GM18508 (cell line): ENCODE measurements around the gene RBM19.
"Not testable (repeated sequence)": the region's sequence is repeated elsewhere in the genome, so short reads cannot be mapped to it uniquely, and the experiment has no call there.

Experiments
- ATAC-seq: cut with Tn5 transposase; IDR thresholded peaks from one replicate; pipeline ENCODE4 v1.9.1; 2021; ENCODE audit warnings: moderate number of reproducible peaks; ENCODE audit not compliant: insufficient read depth, unreplicated experiment

The RBM19 gene, protein sequence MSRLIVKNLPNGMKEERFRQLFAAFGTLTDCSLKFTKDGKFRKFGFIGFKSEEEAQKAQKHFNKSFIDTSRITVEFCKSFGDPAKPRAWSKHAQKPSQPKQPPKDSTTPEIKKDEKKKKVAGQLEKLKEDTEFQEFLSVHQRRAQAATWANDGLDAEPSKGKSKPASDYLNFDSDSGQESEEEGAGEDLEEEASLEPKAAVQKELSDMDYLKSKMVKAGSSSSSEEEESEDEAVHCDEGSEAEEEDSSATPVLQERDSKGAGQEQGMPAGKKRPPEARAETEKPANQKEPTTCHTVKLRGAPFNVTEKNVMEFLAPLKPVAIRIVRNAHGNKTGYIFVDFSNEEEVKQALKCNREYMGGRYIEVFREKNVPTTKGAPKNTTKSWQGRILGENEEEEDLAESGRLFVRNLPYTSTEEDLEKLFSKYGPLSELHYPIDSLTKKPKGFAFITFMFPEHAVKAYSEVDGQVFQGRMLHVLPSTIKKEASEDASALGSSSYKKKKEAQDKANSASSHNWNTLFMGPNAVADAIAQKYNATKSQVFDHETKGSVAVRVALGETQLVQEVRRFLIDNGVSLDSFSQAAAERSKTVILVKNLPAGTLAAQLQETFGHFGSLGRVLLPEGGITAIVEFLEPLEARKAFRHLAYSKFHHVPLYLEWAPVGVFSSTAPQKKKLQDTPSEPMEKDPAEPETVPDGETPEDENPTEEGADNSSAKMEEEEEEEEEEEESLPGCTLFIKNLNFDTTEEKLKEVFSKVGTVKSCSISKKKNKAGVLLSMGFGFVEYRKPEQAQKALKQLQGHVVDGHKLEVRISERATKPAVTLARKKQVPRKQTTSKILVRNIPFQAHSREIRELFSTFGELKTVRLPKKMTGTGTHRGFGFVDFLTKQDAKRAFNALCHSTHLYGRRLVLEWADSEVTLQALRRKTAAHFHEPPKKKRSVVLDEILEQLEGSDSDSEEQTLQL

DNA sequence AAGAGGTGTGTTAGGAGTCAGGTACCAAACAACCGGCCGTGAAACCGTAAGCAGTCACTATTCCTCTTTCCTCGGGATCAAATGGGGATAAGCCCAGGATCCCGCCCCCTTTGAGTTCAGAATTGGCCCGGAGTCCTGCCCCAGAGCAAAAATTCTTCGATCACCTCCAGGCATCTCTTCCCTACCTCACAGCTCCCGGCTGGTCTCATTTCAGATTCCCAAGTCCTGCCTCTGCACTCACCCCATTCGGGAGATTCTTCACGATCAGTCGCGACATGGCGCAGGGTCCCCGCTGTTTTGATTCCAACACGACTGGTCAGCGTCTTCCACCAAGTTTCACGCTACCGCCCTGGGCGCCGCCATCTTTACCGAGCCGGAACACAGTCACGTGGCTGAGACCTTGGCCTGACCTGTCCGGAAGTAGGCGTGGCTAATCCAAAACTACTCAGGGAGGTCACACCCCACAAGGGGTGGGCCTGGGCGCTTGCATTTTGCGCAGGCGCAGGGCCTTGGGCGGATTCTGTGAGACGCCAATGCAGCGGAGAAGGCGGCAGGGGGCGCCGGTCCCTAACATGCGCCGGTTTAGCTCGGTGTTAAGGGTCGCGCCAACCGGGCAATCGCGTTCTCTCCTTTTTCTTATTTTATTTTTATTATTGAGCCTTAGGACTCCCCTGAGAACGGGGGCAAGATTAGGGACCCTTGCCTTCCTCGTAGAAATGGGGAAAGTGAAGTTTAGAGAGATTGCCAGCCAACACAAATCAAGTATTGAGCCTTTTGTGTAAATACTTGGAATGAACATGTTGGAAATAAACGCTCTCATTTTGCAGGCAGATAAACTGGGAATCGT, at the start of gene RBM19:
TSS of gene RBM19 (minus strand) at position 375 of the 847 bp plus-strand sequence. CDS start at position 277, 98 bp downstream.
- ATAC-seq: peak; percentile 89

DNA sequence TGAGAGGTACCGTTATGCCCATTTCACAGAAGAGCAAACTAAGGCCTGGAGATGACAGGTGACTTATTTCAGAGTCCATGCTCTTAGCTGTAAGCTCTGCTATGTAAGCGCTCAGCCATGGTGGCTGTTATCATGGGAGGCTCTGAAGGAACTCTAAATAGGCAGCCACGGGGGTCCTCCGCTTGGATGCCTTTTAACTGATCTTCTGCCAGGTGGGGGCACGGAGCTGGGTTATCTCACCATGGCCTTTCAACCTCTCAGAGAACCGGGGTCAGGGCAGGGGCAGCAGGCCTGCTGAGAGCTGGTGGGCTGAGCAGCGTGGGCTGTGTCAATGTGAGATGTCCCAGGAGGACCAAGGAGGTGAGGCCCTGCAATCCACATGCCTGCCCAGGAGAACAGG, 49.7 kb upstream of the RBM19 start:
- no peak for ATAC-seq

DNA sequence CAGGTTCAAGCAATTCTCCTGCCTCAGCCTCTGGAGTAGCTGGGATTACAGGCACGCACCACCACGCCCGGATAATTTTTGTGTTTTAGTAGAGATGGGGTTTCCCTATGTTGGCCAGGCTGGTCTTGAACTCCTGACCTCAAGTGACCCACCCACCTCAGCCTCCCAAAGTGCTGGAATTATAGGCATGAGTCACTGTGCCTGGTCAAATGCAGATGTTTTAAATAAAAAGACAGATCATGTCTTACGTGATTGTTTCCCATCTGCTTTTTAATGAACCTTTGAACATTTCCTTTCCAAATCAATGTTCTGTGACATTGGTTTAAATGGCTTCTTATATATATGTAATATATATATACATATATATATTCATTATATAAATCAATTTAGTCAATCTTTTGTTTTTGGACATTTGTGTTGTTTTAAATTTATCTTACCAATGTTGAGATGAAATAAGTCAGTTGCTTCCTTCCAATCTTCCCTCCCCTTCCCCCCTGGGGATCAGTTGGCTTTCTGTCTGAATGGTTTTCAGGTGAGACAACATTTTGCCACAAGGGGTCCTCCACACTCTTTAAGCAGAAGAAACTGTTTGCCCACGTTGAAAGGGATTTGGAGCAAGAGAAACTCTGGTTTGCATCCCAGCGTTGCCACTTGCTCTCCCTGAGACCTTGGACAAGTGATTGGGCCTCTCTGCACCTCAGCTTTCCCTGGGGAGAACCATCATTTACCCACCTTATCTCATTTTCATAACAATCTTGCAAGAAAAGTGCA, 47.6 kb upstream of the RBM19 start:
- ATAC-seq: no peak

DNA sequence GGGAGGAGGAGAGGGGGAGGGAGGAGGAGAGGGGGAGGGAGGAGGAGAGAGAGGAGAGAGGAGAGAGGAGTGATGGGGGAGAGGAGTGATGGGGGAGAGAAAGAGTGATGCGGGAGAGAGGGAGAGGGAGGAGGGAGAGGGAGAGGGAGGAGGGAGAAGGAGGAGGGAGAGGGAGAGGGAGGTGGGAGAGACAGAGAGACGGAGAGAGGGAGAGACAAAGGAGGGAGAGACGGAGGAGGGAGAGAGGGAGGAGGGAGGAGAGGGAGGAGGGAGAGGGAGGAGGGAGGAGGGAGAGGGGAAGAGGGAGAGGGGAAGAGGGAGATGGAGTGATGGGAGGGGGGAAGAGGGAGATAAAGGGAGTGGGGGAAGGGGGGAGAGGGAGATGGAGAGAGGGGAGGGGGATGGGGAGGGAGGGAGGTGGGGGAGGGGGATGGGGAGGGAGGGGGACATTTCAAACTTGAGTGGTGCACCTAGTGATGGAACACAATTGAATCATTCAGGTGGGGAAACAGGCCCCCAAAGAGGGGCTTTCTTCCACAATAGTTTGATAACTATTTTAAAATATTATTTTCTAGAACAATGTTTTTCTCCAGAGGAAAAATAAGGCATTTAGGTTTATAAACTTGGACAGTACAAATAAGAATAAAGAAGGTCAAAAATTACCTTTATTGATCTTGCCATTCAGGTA, 46.8 kb upstream of the RBM19 start:
- no peak for ATAC-seq

DNA sequence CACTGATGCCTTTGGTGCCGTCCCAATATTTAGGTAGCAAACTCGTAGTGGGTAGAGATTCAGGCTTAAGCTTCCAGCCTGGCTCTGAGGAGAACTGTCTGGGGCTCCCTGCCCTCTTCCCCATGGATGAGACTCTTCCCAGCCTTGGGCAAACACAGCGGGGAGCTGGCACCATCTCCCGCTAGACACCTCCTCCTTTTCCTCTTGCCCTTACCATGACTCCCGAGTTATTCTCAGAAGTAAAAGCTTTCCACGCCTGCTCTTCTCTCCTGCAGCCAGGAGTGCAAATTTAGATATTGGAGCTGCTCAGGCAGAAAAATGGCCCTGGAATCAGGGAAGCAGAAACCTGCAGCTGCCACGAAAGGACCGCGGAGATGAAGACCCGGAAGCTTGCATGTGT, 45.6 kb upstream of the RBM19 start:
- no peak for ATAC-seq

DNA sequence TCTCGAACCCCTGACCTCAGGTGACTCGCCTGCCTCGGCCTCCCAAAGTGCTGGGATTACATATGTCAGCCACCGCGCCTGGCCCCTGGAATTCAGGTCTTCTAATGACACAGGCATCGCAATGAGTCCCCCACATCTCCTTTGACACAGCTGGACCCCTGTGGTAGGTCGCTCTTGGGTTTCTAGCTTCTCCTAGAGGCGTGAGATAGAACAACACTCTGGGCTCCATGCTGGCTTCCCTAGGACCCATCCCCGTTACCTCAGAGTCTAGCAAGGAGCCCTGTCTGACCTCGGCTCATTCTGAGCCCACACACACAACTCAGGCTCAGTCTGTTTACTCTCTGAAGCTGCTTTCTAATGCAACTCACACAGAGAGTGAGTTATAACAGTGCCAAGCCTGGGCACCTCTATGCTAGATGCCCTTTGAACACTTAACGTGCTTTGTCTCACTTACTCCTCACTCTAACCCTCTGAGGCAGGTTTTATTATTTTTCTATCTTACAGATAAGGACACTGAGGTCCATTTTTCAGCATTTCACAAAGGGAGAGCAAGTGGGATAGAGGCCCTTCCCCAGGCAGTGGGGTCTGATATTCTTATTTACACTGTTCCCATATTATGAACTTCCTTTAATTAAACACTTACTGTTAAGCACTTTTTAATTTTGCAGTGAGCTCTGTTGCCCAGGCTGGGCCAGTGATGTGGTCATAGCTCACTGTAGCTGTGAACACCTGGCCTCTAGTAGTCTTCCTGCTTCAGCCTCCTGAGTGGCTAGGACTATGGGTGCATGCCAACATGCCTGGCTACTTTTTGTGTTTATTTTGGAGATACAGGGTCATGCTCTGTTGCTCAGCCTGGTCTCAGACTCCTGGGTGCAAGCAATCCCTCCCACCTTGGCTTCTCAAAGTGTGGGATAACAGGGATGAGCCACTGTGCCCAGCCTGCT, 40.6 kb upstream of the RBM19 start:
- ATAC-seq: no peak

DNA sequence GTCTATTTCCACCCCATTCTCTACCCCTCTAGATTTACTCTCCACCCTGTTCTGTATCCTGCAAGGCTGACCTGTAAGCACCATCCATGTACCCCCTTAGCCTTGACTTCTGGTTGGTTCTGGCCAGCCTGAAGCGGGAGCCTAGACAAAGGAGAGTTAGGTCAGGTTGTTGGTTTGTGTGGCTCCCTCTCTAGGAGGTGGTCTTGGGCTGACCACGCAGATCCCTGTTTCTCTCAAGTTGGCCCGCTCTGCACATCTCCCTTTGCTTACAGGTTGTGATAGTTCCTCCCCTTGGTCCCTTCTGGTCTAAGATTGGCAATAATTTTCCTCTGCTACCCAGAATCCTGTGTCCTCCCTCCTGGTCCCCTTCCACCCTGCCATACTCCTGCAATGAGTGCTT, 38.3 kb upstream of the RBM19 start:
- no peak for ATAC-seq

DNA sequence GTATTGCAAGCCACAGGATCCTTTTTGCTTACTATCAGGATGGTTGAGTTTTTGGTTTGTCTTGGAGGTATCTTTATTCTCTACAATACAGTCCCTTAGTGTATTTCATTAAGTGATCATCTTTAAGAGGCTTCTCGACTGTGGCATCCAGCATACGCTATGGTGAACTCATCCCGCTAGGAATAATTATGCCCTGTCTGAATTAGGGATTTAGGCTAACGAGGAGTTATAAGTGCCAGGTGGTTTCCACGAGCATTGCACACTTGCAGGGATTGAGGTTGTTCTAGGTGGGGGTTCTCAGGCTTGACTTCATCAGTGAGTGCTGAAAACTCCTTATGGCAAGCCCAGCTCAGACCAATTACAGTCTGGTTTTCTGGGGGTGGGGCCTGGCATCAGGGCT, 37.2 kb upstream of the RBM19 start:
- no peak for ATAC-seq

DNA sequence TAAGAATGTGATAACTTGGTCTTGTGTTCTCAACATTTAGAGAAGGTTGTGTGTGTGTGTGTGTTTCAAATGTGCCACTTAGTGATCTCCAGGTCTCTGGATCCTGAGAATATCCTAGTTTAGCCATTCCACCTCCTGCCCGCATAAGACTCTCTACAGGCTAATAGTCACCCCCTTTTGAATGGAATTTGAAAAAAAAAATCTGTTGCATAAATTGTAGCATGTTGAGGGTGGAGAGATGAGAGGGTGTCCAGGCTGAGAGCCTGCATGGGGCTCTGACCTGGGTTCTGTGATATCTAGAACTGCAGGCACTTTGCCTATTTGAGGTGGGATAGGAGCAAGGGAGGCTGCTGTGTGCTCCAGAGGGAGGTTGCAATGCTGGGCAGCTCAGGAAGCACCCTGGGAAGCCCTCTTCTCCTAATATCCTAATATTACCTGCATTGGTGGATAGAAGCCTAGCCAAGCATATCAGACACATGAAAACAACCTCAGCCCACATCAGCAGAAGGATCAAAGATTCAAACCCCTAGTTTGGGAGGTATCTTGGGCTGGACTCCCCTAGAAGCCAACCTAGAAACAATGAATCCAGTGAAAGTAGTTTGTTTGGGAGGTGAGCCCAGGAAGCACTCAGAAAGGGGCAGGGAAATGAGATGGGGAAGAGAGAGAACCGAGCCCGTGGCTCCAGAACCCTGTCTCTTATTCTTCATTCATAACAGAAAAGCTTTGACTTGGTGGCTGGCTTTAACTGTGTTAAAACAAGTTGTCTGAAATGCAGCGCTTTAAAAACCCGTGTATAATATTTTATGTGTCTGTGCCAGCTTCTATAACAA, 35.6 kb upstream of the RBM19 start:
- no peak for ATAC-seq

DNA sequence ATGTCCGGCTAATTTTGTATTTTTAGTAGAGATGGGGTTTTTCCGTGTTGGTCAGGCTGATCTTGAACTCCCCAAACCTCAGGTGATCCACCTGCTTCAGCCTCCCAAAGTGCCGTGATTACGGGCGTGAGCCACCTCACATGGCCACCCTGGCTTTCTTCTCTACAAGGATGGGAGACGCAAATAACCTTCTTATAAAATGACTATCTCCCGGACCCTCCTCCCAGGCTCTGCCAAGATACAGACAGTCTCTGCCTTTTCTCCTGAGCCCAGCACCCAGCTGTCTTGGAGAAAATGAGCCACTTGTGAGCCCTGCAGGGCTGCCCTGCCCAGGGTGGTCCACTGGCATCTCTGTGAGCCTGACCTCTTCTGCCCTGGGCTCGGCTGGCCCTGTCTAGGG, 34.7 kb upstream of the RBM19 start:
- ATAC-seq: no peak

DNA sequence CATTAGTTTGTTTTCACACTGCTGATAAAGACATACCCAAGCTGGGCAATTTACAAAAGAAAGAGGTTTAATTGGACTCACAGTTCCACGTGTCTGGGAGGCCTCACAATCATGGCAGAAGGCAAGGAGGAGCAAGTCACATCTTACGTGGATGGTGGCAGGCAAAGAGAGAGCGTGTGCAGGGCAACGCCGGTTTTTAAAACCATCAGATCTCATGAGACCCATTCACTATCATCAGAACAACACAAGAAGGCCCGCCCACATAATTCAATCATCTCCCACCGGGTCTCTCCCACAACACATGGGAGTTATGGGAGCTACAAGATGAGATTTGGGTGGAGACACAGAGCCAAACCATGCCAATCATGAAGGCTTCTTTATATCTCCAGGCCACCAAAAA, 34.1 kb upstream of the RBM19 start:
- not testable (repeated sequence) for ATAC-seq

DNA sequence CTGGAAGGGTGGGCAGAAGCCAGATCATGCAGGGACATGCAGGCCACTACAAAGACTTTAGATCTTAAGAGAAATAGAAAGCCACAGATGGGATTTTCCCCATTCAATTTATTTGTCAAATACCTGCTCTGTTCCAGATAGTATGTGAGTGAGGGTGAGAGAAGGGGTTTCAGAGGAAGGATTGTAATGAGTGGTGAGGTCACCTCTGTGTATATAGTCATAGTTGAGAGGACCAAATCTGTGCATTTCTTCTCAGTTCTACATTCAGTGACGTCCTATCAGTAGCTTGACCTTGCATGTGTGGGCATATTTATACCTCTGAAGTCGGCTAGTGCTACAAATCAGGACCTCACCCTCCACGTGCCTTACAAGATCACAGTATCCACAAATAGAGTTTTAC, 31.2 kb upstream of the RBM19 start:
- no peak for ATAC-seq

DNA sequence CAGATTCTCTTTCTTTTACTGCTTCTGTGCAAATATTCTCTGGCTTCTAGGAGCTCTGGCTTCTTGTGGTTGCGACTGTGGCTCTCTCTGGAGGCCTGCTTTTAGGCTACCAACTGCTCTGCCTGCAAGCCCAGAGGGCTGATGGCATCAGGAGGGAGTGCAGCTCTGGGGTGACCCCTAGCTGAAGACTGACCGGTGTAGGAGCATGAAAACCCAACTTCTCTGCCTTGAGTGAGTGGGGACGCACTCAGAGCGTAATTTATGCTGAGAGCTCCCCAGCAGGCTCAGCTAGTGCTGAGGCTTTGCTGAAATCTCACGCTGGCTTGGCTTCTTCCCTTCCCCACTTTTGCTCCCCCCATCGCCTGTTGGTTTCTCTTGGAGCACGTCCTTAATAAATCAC, 29.9 kb upstream of the RBM19 start:
- no peak for ATAC-seq

DNA sequence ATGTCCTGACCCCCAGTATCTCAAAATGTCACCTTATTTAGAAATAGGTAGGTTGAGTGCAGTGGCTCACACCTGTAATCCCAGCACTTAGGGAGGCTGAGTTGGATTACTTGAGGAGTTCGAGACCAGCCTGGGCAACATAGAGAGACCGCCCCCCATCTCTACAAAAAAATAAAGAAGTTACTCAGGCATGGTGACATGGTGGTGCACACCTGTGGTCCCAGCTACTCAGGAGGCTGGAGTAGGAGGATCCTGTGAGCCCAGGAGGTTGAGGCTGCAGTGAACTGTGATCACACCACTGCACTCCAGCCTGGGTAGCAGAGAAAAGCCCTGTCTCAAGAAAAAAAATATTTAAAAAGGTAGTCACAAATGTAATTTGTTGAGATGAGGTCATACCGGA, 27.9 kb upstream of the RBM19 start:
- ATAC-seq: no peak

DNA sequence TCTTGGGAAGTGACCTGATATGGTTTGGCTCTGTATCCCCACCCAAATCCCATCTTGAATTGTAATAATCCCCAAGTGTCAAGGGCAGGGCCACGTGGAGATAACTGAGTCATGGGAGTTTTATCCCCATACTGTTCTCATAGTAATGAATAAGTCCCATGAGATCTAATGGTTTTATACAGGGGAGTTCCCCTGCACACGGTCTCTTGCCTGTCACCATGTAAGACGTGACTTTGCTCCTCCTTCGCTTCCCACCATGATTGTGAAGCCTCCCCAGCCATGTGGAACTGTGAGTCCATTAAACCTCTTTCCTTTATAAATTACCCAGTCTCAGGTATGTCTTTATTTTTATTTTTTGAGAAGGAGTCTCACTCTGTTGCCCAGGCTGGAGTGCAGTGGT, 26.6 kb upstream of the RBM19 start:
- not testable (repeated sequence) for ATAC-seq

DNA sequence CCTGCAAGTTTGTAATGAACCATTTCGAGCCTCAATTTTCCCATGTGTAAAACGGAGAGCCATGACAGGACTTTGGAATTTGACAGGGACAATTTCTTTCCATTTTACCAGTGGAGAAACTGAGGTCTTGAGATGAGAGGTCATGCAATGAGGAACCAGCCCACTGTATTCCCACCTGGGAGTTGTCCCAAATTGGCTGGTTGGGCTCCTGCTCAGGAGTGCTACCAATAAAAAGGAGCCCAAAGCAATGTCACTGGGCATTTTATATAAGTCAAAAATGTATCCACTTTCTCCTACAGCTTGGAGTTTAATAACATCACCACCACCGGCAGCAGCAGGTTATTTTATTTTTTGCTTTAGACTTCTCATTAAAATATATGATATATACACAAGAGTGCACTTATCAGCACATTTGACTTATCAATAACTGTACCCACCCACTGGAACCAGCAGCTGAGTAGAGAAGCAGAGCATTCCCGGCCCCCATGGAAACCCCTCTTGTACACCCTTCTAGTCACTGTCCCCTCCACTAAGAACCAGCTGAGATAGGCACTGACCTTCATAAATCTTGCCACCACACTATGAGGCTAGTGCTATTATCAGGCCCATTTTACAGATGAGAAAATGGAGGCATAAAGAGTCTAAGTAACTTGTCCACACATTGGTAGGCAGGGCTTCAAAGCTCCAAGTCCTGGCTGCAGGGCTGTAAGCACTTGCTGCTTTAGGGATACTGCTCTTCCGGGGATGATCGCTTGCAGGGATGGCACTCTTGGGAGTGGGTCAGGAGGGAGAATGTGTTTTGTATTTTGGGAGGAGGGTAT, 25.3 kb upstream of the RBM19 start:
- ATAC-seq: no peak
